ENCODE data around the gene SFXN3.

DNA sequence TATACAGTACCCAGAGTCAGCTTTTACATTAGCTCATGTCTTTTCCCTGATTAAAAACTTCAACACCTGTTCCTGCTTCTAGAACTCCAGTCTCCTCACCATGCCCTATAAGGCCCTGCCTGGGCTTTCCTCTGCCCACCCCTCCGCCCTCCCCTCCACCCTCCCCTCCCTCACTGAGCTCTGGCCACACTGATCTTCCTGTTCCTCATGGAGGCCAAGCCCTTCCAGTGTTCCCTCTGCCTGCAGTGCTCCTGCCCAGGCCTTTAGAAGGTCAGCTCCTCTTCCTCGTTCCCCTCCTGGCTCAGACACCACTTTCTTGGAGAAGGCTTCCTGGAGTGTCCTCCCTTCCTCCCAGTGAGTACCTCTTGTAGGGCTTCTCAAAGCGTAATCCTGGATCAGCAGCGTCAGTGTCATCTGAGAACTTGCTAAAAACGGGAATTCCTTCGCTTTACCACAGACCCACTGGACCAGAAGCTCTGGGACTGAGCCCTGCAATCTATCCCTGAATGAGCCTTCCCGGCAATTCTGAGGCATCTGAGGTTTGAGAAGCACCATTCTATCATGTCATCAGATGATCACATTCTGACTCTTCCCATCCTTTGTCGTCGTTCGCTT lies 3.8 kb upstream of the SFXN3 start:
- TF ChIP-seq, protein P1, sequence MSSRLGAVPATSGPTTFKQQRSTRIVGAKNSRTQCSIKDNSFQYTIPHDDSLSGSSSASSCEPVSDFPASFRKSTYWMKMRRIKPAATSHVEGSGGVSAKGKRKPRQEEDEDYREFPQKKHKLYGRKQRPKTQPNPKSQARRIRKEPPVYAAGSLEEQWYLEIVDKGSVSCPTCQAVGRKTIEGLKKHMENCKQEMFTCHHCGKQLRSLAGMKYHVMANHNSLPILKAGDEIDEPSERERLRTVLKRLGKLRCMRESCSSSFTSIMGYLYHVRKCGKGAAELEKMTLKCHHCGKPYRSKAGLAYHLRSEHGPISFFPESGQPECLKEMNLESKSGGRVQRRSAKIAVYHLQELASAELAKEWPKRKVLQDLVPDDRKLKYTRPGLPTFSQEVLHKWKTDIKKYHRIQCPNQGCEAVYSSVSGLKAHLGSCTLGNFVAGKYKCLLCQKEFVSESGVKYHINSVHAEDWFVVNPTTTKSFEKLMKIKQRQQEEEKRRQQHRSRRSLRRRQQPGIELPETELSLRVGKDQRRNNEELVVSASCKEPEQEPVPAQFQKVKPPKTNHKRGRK (CRISPR knock-in tag; IDR thresholded peaks at IDR 0.05; ENCODE audit: borderline replicate concordance) = no peak
- TF ChIP-seq, protein P2, sequence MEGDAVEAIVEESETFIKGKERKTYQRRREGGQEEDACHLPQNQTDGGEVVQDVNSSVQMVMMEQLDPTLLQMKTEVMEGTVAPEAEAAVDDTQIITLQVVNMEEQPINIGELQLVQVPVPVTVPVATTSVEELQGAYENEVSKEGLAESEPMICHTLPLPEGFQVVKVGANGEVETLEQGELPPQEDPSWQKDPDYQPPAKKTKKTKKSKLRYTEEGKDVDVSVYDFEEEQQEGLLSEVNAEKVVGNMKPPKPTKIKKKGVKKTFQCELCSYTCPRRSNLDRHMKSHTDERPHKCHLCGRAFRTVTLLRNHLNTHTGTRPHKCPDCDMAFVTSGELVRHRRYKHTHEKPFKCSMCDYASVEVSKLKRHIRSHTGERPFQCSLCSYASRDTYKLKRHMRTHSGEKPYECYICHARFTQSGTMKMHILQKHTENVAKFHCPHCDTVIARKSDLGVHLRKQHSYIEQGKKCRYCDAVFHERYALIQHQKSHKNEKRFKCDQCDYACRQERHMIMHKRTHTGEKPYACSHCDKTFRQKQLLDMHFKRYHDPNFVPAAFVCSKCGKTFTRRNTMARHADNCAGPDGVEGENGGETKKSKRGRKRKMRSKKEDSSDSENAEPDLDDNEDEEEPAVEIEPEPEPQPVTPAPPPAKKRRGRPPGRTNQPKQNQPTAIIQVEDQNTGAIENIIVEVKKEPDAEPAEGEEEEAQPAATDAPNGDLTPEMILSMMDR (IDR thresholded peaks at IDR 0.05) = no peak
- TF ChIP-seq, protein P3, sequence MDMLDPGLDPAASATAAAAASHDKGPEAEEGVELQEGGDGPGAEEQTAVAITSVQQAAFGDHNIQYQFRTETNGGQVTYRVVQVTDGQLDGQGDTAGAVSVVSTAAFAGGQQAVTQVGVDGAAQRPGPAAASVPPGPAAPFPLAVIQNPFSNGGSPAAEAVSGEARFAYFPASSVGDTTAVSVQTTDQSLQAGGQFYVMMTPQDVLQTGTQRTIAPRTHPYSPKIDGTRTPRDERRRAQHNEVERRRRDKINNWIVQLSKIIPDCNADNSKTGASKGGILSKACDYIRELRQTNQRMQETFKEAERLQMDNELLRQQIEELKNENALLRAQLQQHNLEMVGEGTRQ (CRISPR knock-in tag; IDR thresholded peaks at IDR 0.05) = no peak
- TF ChIP-seq, protein P4, sequence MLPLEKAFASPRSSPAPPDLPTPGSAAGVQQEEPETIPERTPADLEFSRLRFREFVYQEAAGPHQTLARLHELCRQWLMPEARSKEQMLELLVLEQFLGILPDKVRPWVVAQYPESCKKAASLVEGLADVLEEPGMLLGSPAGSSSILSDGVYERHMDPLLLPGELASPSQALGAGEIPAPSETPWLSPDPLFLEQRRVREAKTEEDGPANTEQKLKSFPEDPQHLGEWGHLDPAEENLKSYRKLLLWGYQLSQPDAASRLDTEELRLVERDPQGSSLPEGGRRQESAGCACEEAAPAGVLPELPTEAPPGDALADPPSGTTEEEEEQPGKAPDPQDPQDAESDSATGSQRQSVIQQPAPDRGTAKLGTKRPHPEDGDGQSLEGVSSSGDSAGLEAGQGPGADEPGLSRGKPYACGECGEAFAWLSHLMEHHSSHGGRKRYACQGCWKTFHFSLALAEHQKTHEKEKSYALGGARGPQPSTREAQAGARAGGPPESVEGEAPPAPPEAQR (CRISPR knock-in tag; IDR thresholded peaks at IDR 0.05) = no peak
- TF ChIP-seq, protein P5, sequence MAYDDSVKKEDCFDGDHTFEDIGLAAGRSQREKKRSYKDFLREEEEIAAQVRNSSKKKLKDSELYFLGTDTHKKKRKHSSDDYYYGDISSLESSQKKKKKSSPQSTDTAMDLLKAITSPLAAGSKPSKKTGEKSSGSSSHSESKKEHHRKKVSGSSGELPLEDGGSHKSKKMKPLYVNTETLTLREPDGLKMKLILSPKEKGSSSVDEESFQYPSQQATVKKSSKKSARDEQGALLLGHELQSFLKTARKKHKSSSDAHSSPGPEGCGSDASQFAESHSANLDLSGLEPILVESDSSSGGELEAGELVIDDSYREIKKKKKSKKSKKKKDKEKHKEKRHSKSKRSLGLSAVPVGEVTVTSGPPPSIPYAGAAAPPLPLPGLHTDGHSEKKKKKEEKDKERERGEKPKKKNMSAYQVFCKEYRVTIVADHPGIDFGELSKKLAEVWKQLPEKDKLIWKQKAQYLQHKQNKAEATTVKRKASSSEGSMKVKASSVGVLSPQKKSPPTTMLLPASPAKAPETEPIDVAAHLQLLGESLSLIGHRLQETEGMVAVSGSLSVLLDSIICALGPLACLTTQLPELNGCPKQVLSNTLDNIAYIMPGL (CRISPR knock-in tag; IDR thresholded peaks at IDR 0.05) = no peak
- TF ChIP-seq, protein P6, sequence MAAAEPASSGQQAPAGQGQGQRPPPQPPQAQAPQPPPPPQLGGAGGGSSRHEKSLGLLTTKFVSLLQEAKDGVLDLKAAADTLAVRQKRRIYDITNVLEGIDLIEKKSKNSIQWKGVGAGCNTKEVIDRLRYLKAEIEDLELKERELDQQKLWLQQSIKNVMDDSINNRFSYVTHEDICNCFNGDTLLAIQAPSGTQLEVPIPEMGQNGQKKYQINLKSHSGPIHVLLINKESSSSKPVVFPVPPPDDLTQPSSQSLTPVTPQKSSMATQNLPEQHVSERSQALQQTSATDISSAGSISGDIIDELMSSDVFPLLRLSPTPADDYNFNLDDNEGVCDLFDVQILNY (CRISPR knock-in tag; IDR thresholded peaks at IDR 0.05) = no peak
- TF ChIP-seq PRRX2 (CRISPR knock-in tag; IDR thresholded peaks at IDR 0.05) (no peak), ZNF263 (CRISPR knock-in tag; IDR thresholded peaks at IDR 0.05; ENCODE audit: low read depth) (no peak)
- TF ChIP-seq, protein P7, sequence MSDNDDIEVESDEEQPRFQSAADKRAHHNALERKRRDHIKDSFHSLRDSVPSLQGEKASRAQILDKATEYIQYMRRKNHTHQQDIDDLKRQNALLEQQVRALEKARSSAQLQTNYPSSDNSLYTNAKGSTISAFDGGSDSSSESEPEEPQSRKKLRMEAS (CRISPR knock-in tag; IDR thresholded peaks at IDR 0.05) = no peak

All from WTC11 (cell line).